Measurements from ENCODE around the gene THRA.

THRA gene

GRCh38 chr17:40135817-40136216, 73.1 kb downstream of the THRA start:
- TF ChIP-seq POLR2AphosphoS5 (IDR thresholded peaks at IDR 0.05; ENCODE audit: low read depth, low read length): 0 out of 2 replicates have a peak, but pooled peaks have one; percentile 17
- TF ChIP-seq FOXP2 (optimal IDR thresholded peaks at IDR 0.05; ENCODE audit: borderline replicate concordance, extremely low read depth, extremely low read length, insufficient read depth): no peak

GRCh38 chr17:40139566-40140058, 76.8 kb downstream of the THRA start:
- no peak for TF ChIP-seq TAF1 (IDR thresholded peaks at IDR 0.05; ENCODE audit: borderline replicate concordance, insufficient read depth, low read length)
- TF ChIP-seq POLR2AphosphoS5 (IDR thresholded peaks at IDR 0.05; ENCODE audit: low read depth, low read length): no peak
- no peak for TF ChIP-seq SIN3A (IDR thresholded peaks at IDR 0.05; ENCODE audit: borderline replicate concordance, insufficient read depth, low read length)
- TF ChIP-seq REST (IDR thresholded peaks at IDR 0.05; ENCODE audit: insufficient read depth in 1 of 2, low read depth in 2 of 2, low read length in 2 of 2): no peak
- no peak for TF ChIP-seq FOXP2 (optimal IDR thresholded peaks at IDR 0.05; ENCODE audit: borderline replicate concordance, extremely low read depth, extremely low read length, insufficient read depth)
